Measurements from ENCODE around the gene HOXA1.

GRCh38 chr7:27064661-27065060, 31.1 kb downstream of the HOXA1 start:
- no peak for TF ChIP-seq YY1 (IDR thresholded peaks at IDR 0.05; ENCODE audit: low read depth)
- no peak for TF ChIP-seq CREB1 (IDR thresholded peaks at IDR 0.05; ENCODE audit: low read depth)
- no peak for TF ChIP-seq FOXM1 (IDR thresholded peaks at IDR 0.05; ENCODE audit: borderline replicate concordance, low read depth)
- TF ChIP-seq, protein P1, sequence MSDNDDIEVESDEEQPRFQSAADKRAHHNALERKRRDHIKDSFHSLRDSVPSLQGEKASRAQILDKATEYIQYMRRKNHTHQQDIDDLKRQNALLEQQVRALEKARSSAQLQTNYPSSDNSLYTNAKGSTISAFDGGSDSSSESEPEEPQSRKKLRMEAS (IDR thresholded peaks at IDR 0.05): no peak
- no peak for TF ChIP-seq TAF1 (IDR thresholded peaks at IDR 0.05; ENCODE audit: low read depth)
- TF ChIP-seq RAD21 (IDR thresholded peaks at IDR 0.05; ENCODE audit: low read depth): no peak

Data from Ishikawa (cell line).